Measurements from ENCODE around the gene ATL2.
"Not testable (repeated sequence)": the region's sequence is repeated elsewhere in the genome, so short reads cannot be mapped to it uniquely, and the experiment has no call there.

ATL2 gene

GRCh38 chr2:38268691-38269327 lies 108.3 kb downstream of the ATL2 start:
- DNase-seq: no peak

- no peak for DNase-seq
Observed at GRCh38 chr2:38268001-38268400, 109.1 kb downstream of the ATL2 start.

- no peak for DNase-seq
Observed at GRCh38 chr2:38267270-38267925, 109.7 kb downstream of the ATL2 start.

GRCh38 chr2:38266382-38267061 lies 110.6 kb downstream of the ATL2 start:
- DNase-seq: no peak

DNA sequence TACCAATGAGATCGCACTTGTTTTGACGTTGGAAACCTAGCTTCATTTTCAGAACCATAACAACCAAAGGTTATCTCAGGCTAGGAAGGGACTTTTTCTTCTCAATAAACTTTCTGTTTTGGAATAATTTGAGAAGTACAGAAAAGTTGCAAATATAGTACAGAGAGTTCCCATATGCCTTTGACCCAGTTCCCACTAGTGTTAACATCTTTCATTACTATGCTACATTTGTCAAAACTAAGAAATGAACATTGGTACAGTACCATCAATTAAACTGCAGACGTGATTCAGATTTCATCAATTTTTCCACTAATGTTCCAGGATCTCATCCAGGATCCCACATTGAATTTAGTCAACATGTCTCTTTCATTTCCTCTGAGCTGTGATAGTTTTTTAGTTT lies 111.6 kb downstream of the ATL2 start:
- DNase-seq: no peak

DNA sequence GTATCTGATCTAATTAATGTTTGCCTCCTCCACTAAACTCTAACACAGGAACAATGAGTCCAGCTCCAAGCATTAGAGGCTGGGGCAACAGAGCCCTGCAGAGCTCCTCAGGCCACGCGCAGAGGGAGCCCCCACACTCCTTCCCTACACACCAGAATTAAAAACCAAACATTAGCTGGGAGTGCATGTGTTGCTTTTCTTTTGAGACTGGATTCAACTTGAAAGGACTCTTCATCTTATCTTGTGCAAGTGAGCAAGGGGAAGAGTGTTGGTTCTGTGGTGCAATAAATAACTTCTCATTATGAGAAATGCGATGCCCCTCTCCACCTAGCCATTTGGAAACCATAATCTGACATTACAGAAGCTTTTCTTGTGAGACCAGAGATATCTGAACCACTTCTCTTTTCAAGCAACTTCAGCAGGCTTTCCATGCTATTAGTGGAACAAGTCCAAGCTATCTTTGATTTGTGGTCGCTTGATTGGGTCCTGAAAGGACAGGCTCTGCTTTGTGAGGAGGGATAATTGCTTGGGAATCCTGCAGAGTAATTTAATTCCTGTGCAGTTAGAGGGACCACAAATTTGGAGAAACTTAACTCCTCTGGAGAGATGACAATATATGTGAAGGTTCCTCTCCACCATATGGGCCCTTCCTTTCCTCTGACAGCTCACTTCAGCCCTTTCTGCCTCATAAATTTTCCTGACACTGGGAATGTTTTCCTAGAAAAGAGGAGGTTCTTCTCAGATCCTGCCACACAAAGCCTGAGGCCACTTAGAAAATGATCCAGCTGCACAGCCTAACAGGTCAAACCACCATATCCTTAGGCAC lies 112.5 kb downstream of the ATL2 start:
- no peak for DNase-seq

GRCh38 chr2:38263293-38263692 lies 113.8 kb downstream of the ATL2 start:
- DNase-seq: no peak

DNA sequence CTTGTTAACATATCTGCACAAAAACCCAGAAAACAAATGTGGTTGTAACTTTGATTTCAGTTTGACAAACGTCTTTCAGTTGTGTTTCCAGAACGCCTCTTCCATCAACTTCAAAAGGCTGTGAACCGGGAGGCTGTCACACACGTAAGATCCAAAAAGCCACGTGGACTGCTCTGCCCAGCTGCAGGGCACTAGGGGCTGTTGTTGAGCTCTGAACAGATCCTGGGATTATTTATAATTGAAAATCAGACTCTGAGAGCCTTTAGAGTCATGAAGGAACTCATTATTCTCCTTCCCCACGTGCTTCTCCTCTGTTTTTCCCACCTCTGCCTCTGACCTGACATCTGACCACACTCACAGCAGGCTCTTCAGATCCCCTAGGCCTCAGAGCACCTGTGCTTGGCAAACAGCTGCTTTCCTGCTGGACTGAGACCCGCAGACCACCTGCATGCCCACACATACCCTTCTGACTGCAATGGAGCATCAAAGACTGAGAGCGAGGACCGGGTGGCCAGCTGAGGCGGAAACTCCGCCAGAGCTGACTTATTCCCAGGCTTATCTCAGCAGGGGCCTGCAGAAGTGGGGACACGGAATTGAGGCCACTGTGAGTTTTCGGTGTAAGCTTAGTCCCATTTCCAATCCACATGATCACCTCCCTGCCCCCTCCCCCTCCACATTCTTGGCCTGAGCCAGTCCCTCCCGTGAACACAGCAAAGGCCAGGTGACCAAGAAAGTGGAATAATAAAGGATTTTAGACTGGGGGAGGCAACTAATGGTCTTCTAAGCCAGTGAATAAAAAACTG lies 114.8 kb downstream of the ATL2 start:
- DNase-seq: no peak

GRCh38 chr2:38261569-38262068 lies 115.5 kb downstream of the ATL2 start:
- no peak for DNase-seq

DNA sequence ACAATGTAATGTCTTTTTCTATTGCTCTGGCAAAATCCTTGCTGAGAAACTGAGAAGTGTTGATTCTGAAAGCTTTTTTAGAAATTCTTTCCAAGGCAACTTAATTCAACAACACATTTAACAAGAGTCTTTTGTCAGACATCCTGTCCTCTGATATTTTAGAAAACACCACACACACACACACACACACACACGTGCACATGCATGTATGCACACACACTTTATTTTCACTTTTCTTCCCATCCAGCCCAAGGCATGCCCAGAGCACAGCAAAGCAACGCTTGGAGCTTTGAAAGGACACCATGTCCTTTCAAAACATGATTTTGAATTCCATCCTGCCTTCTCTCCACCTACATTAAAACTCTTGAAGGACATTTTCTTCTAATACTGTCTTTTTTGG lies 116.1 kb downstream of the ATL2 start:
- no peak for DNase-seq

DNA sequence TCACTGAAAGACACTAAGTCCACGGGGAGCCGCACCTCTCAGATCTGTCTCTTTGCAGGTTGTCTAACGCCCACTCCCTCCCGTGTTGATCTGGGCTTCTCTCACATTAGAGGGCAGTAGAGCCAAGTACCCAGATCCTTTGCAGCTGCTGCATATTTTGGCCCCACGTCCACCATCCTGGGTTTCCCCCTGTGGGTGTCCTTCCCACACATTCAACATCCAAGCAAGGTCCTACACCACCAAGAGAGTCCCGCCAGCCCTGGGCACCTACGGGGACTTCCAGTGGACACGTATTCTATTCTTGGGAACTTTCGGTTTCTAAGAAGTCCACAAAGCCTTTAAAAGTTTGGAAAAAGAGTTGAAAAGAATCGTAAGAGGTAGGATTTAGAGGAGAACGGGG lies 116.6 kb downstream of the ATL2 start:
- no peak for DNase-seq

GRCh38 chr2:38259311-38259710 lies 117.8 kb downstream of the ATL2 start:
- no peak for DNase-seq

GRCh38 chr2:38257680-38258079 lies 119.4 kb downstream of the ATL2 start:
- not testable (repeated sequence) for DNase-seq

DNA sequence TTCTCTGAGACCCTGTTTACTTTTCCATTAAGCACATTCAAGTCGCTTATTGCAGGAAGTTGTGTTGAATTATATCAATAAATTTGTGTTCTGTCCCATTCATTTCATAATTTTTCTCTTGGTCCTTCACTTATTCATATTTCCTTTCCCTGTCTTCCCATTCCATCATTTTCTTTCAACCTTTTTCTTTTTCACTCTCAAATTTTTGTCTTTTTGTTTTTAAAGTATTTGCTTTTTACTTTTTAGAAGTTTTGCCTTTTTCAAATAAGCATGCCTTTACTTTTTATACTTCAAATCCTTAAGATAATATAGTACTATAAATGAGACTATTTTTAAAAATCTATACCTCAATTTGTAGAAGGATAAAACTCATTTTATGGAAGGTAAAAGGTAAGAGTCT lies 120.5 kb downstream of the ATL2 start:
- DNase-seq: no peak

- no peak for DNase-seq
Observed at GRCh38 chr2:38255211-38255610, 121.9 kb downstream of the ATL2 start.

GRCh38 chr2:38254796-38255195 lies 122.3 kb downstream of the ATL2 start:
- DNase-seq: no peak

- no peak for DNase-seq
Observed at GRCh38 chr2:38251940-38252339, 125.1 kb downstream of the ATL2 start.

DNA sequence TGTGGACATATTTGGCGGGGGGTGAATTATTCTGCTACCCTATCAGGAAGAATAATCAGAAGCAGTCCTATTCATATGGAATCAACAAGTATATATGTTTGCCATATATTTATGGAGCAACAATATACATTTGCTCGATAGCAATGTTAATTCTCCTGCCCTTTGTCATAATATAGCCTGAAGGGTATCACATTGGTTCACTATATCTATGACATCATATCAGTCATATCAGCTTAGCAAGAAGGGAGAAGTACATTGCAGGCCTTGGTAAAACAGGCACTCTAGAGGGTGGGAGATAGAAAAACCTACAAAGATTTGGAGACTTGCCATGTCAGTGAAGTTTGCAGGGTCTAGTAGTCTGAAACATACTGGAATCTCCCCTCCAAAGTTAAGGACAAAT lies 128.4 kb downstream of the ATL2 start:
- no peak for DNase-seq

- DNase-seq: no peak
Observed at GRCh38 chr2:38248255-38248654, 128.8 kb downstream of the ATL2 start.

DNA sequence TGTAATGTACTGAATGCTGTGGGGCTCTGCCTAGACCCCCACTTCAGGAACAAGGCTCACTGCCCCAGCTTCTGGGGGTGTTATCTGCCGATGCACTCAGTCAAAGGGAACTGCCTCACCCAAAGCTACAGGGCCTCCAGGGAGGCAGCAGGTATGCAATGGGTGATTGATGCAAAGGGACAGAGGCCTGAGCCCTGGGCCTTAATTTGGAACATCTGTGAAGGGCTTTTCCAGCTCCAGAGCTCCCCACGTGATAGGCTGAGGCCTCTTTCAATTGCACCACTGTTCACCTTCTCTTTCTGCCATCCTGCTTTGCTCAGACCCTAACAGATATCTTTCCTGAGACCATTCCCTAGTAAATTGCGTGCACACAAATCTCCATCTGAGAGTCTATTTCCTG lies 131.0 kb downstream of the ATL2 start:
- DNase-seq: no peak

DNA sequence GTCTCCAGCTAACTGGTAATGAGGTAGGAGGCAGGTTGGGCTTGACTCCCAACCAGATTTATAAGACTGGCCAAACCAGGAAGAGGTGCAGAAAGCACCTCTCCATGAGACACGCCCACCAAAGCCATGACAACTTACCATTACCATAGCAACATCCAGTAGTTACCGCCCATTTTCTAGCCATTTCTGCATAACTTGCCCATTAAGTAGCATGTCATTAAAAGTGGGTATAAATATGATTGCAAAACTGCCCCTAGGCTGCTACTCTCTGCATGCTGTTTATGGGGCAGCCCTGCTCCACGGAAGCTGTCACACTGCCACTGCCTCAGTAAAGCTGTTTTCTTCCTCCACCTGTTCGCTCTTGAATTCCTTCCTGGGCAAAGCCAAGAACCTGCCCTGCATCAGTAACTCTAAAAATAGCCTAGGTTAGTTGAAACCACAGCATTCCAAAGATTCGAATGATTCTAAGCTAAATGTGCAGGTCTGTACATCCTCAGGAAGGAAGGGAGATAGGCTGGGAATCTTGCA lies 131.9 kb downstream of the ATL2 start:
- no peak for DNase-seq

DNA sequence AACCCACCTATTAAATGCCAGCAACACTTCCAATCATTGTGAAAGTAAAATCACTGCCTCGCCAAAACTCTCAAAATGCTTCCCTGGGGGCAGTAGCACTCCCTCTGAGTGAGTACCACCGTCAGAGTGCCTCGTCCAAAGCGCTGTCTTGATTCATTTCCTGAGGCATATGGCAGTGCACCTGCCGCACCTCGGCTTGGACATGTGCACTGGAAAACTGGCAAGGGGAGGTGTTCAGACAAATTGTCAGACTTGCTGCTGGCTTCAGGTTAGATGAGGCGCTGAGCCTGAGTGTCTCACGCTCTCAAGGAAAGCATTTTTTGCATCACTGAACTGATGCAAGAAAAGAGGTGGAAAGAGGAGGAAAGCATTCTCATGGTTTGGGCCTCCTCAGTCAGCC lies 132.8 kb downstream of the ATL2 start:
- no peak for DNase-seq
